HG02852 (cell line): Measurements from ENCODE around the gene NTN5.
"Not testable (repeated sequence)": the region's sequence is repeated elsewhere in the genome, so short reads cannot be mapped to it uniquely, and the experiment has no call there.

Experiments used
- ATAC-seq: cut with Tn5 transposase; IDR thresholded peaks from one replicate; pipeline ENCODE4 v1.9.1; 2021; ENCODE audit warnings: mild to moderate bottlenecking, moderate library complexity; ENCODE audit not compliant: unreplicated experiment

The NTN5 gene

DNA sequence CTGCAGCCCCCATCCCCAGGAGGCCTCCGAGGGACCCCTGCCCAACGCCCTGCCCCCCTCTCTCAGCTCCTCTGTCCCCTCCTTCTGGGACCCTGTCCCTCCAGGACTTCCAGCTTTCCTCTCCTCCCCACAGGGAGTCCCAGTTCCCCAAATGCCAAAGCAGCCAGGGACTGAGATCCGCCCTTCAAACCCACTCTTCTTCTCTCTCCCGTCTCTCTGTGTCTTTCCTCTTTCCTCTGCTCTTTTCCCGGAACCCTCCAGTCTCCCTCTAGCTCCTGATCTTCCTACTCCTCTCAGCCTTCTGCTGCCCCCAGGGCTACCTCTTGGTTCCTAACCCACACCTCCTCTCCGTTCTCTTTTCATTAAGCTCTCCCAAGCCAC lies 27.2 kb downstream of the NTN5 start:
- no peak for ATAC-seq

GRCh38 chr19:48644839-48645619 lies 27.8 kb downstream of the NTN5 start:
- no peak for ATAC-seq

DNA sequence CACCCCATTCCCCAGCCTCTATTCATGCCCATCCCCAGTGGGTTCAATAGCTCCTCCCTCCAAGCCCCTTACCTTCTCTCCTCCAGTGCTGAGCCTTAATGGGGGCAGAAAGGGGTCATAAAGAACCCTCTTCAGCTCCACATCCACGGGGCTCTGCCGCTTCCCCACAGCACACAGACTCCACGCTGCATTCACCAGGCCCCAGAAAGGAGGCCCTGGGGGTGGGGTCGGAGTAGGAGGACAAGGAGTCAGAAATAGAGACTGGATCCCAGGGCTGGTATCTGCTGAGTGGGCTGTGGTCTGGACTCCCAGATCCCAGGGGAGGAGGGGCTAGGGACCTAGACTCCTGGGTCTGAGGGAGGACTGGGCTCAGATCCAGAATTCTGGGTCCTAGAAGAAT lies 28.5 kb downstream of the NTN5 start:
- ATAC-seq: no peak

DNA sequence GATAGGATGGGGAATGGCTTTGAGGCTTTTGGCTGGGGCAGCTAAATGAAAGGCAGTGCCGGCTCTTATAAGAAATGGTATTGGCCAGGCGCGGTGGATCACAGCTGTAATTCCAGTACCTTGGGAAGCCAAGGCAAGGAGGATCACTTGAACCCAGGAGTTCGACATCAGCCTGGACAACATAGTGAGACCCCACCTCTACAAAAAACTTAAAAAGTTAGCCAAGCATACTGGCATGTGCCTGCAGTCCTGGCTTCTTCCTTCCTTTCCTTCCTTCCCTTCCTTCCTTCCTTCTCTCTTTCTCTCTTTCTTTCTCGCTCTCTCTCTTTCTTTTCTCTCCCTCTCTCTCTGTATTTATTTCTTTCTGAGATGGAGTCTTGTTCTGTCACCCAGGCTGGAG lies 30.0 kb downstream of the NTN5 start:
- ATAC-seq: no peak

- no peak for ATAC-seq
These were observed 31.0 kb downstream of the NTN5 start for GRCh38 chr19:48641850-48642249.

GRCh38 chr19:48639483-48640375 lies 33.1 kb downstream of the NTN5 start:
- ATAC-seq: no peak

DNA sequence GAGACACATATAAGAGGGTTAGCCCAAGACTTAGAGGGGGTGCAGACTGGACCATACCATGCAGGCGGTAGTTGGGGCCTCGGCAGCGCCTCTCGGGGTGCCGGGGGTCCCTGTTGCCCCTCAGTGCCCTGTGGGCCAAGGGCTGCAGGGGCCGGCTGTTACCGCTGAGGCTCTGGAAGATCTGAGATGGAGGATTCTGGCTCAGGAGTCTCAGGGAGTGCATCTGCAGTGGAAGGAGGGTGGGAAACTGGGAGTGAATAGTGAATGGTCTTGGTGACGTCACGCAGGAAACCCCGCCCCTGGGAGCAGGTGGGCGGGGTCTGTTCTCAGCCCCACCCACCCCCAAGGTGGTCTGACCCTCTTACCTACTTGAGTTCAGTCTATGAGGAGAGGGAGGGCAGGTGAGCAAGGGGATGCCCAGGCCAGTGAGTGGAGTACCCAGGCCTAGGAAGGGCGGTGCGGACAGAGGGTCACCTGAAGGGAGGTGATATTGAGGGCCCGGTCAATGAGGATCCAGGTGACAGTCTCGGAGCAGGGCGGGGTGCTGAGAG lies 33.9 kb downstream of the NTN5 start:
- no peak for ATAC-seq

DNA sequence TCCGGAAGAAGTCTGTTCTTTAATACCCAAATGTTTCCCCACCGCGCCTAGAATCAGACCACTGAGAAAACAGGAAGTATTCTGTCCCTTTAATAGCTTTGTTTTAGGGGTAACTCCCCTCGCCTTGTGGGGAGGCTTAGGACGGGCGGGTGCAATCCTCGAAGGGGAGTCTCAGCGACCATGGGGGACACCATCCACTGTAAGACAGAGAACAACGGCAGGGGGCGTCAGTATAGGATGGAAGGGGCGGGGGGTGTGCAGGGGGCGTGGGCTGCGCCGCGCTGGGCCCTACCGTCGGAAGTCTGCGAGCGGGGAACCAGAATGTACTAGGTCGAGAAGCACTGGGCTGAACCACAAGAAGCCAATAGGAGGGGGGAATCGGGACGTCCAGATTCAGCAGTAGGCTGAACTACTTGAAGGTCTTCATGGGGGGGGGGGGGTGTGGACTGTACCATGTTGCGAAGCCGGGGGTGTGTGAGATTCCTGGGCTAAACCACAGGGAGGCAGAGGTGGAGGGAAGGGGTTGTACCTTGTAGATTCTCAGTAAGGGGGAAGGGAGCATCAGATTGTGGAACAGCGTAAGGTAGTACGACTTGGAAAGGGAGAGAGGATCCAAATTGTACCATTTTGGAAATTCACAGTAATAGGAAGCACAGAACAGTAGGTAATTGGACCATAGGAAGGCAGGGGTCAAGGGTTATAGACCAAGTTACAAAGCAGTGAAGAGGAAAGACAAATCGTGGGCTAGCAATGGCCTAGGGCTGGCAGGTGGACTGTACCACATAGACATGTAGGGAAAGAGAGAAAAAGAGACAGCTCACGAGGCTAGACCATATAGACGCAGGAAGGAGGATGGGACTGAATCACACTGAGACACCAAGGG lies 34.6 kb downstream of the NTN5 start:
- peak; percentile 21 for ATAC-seq

DNA sequence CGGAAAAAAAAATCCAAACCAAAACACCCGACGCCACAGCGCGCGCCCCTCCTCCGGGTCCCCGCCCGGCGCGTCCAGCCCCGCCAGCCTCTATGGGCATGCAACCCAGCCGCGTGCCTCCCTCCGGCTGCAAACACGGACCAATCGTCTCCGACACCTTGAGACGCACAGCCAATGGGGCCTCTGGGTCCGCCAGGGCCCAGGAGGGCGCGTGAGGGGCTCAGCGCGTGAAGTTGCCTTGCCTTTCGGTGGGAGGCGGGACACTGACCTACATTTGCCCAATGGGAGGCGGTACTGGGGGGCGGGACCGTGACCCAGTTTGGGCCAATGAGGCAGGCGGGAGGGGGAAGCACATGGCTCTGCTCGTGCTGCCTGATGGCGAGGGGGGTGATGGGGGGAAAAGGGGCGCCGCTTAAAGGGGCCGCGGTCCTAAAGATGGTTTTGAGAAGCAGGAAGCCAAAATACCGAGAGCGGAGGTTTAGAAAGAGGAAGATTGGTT lies 35.3 kb downstream of the NTN5 start:
- peak; percentile 63 for ATAC-seq

- ATAC-seq: no peak
These were observed 35.9 kb downstream of the NTN5 start, which contains the start of gene DBP for GRCh38 chr19:48636859-48637448. Gene DBP (minus strand): TSS chr19:48637379. CDS start chr19:48636994, 385 bp downstream.

DNA sequence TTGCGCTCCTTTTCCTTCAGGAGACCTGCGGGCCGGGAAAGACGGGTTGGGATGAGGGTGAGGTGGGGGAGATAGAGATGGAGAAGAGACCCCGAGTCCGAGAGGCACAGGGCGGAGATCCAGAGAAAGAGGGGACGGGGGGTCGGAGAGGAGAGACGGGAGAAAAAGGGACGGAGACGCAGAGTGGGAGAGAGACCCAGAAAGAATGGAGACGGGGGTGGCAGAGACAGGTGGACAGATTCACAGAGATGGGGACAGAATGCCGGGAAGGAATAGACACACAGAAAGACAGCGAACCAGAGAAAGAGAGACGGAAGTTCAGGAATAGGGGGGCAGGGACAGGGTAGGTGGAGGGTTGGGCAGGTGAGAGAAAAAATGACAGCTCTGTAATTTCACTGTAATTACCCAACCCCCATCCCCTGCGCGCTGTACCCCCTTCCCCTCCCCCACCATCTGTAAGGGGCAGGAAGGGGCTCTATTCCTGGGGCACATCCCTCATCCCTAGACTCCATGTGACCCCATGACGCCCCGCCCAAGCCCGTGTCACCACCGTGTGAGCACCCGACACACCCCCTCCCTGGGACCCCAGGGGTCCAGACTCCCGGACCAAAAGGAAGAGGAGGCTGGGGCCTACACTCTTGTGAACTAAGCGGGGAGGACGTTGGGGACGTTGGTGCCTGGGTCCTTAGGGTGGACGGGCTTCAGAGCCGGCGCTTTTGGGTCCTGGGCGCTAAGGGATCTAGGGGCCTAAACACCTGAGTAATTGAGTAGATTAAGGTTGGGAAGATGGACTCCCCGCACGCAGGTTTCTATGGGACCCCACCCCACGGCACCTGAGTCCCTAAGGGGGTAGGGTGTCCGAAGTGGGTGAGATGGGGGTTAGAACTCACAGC lies 36.6 kb downstream of the NTN5 start:
- no peak for ATAC-seq

DNA sequence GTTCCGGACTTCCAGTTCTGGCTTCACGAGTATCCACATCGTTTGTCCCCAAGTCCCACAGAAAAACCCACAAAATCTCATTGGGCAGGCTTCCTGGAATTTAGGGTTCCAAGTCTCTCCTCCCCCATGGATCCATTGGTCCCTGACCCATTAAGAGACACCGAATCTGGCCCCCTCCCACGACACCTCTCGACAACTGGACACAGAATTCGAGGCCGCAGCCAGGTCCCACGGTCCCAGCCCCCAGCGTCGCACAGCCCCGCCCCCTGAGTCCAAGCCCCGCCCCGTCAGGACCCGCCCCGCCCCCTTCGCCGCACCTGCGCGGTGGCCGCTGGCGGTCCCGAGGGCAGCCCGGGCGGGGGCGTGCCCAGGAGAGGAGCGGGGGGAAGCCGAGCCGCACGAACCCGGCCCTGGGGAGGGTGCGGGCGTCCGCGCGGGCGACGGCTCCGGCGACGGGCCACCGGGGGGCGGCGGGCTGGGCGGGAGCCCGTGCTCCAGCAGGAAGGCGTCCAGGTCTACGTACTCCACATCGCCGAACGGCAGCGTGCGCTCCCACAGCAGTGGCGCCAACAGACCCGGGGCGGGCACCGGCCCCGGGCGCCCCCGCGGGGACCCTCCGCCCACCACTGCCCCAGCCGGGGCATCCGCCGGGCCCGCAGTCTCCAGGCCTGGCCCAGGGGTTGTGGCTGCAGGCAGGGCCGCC lies 37.4 kb downstream of the NTN5 start:
- ATAC-seq: no peak

- ATAC-seq: peak; percentile 38
These were observed 38.2 kb downstream of the NTN5 start for GRCh38 chr19:48634424-48635262.

DNA sequence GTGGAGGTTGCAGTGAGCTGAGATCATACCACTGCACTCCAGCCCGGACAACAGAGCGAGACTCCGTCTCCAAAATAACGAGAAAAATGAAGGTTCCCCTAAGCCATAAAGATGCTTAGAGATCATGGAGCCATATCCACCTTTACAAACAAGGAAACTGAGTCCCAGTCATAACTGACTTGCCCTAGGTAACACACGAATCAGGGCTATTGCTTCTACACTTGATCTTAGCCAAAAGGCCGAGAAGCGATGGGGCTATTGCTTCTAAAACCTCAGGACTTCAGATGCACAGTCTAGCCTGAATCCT lies 38.8 kb downstream of the NTN5 start:
- no peak for ATAC-seq

GRCh38 chr19:48633148-48634035 lies 39.4 kb downstream of the NTN5 start:
- ATAC-seq: no peak

GRCh38 chr19:48632692-48633147 lies 40.1 kb downstream of the NTN5 start:
- ATAC-seq: no peak

GRCh38 chr19:48632286-48632685 lies 40.5 kb downstream of the NTN5 start:
- ATAC-seq: not testable (repeated sequence)
